Measurements from ENCODE around the gene TEX38.
"Not testable (repeated sequence)": the region's sequence is repeated elsewhere in the genome, so short reads cannot be mapped to it uniquely, and the experiment has no call there.

Gene TEX38
- total RNA-seq: 0 reads per million in 2 experiments

DNA sequence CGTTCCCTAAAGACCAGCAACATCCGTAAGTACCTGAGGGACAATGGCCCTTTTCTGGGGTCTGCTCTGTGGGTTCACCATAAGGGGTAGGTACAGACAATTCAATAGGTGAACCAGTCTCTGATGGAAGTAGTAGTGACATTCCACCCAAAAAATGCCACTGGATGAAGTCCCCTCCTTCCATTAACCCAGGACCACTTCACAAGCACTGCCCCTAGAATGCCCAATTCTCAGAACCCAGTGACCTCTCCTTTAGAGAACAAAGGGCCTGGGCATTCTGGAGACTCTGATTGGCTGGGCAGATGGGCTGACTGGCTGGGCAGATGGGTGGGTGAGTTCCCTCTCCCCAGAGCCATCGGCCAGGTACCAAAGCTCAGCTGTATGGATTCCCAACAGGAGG, at the start of gene TEX38:
Gene TEX38, plus strand, starts transcription at position 301 of the 400 bp plus-strand sequence. Its CDS starts 81 bp downstream, at position 382.
- no peak for DNase-seq (ENCODE audit: low read depth)

DNA sequence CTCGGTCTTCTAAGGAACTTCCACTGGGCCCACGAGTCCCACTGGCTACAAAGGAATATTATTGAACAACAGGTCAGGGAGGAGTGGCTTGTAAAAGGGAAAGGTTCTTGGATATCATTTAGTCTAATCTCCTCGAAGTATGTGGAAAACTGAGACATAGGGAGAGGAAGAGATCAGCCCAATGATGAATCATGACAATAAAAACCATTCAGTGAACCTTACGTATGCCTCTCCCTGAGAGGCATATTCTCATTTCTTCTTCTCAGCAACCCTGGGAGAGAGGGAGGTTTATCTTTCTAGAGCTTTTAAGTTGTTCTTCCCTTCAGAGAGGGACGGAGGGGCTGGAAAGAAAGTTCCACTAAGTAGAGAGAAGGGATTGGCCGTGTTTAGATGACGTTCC, 49.7 kb upstream of the TEX38 start:
- DNase-seq (ENCODE audit: low read depth): no peak

DNA sequence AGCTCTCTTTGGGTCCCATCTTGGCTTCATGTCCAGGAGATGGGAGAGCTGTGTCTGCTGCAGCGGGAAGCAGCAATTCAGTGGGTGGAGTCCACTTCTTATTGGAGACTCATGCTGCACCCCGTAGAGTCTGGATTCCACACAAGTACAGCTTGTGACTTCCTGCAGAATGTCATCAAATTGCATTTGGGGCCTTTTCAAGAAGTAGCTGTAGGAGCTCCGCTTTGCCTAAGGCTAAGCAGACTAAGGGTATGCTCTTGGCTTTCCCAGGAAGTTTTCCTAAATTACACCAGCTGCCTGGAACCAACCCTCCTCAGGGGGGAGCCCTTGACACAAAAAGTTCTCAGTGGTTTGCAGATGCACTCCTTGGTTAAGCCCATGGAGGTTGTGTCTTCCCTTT, 49.3 kb upstream of the TEX38 start:
- no peak for DNase-seq (ENCODE audit: low read depth)

- DNase-seq (ENCODE audit: low read depth): no peak
These were observed 47.7 kb upstream of the TEX38 start for GRCh38 chr1:46623743-46624644.

GRCh38 chr1:46630719-46631118, 40.9 kb upstream of the TEX38 start:
- no peak for DNase-seq (ENCODE audit: low read depth)

- no peak for DNase-seq (ENCODE audit: low read depth)
These were observed 36.4 kb upstream of the TEX38 start for GRCh38 chr1:46635205-46635604.

GRCh38 chr1:46637444-46638083, 34.1 kb upstream of the TEX38 start:
- no peak for DNase-seq (ENCODE audit: low read depth)

- no peak for DNase-seq (ENCODE audit: low read depth)
These were observed 32.7 kb upstream of the TEX38 start for GRCh38 chr1:46638921-46639320.

DNA sequence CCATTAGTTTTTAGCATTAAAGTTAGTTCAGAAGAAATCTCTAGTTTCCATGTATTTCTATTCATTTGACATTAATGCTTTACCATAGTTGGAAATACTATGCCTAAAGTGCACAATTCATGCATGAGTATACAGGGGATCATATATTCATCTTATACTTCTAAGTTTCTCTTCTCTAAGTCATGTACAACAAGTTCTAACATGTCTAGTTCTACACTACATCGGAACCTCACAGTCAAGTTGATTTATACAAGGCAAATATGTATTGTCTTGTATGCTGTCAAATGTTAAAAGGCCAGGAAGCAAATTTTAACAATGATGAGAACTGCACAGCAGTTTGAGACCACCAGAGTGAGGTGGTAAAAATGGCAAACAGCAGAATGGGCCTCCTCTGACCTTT, 32.1 kb upstream of the TEX38 start:
- no peak for DNase-seq (ENCODE audit: low read depth)

DNA sequence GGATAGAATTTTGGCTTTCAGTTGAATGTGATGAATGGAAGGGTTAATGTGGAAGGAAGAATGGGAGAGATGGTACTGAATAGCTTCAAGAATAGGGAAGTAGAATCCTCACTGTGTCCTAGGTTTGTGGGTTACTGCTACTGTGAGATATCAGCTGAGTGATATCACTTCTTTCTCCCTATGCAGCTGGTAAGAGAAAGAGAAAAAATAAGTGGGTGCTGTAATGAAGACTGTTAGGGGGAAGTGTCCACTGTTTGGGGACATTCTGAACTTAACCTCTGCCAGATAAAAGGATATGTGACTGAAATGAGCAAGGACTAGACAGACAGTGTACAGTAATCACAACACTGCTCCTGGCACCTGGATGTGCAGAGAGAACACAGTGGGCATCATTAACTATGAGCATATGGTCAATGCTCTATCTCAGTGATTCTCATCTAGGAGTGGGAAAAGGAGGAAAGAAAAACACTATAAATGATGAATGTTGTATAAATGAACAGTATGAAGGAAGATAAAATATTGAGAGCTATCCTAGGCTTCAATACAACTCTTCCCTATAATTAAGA, 29.5 kb upstream of the TEX38 start:
- no peak for DNase-seq (ENCODE audit: low read depth)

DNA sequence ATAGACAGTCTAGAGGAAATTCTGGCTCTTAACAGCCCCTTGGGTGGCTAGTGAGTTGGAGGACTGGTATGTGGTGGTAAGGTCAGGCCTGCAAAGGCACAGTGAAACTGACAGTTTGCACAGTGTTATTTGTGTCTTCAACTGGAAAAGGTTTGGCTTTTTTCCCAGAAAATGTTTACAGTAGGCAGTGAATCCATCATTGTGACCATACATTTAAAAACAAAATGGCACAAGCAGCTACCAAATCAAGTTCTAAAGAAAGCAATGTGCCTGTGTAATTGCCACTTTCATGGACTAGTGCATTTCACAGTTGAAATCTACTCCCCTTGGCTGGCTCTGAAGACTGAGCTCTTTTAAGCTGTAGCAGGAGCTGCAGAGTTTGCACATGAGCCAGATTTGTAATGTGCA, 28.3 kb upstream of the TEX38 start:
- DNase-seq (ENCODE audit: low read depth): no peak

GRCh38 chr1:46645815-46646214, 25.8 kb upstream of the TEX38 start:
- no peak for DNase-seq (ENCODE audit: low read depth)

DNA sequence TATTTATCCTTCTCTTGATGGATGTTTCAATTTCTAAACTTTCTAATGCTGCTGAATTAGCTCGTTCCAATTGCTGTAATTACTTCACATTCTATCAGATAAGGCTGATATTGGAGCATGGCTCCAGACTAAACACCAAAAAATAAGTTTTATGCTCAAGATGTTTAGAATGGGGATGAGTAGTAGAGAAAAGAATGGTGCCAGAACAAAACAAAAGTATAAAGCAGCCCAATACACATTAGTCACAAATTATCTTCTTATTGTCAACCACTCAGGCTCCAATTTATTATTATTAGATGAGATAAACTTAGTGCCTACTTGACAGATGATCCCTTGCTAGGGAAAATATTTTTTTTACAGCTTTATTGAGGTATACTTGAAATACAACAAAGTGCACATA, 25.3 kb upstream of the TEX38 start:
- DNase-seq (ENCODE audit: low read depth): no peak

GRCh38 chr1:46646844-46647243, 24.8 kb upstream of the TEX38 start:
- DNase-seq (ENCODE audit: low read depth): no peak

DNA sequence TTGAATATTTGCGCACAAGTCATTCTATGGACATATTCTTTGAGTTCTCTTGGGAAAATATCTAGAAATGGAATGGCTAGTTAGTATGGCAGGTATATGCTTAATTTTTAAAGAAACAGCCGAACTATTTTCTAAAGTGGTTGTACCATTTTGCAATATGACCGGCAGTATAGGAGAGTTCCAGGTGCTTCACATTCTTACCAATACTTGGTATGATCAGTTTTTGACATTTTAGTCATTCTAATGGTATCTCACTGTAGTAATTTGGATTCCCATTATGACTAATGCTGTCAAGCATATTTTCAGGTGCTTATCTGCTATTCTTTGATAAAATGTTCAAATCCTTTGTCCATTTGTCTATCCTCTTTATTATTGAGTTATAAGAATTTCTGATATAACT, 24.0 kb upstream of the TEX38 start:
- no peak for DNase-seq (ENCODE audit: low read depth)

DNA sequence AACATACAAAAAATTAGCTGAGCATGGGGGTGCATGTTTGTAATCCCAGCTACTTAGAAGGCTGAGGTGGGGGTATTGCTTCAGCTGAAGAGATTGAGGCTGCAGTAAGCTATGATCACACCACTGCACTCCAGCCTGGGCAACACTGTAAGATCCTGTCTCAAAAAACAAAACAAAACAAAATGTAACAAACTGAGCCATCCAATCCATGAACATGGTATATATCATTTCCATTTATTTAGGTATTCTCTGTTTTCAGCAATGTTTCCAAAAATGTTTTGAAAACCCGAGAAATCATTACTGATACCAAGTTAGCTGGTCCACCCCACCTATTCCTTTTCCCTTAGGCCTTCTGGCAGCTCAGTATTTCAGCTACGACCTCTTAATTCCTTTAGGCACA, 21.9 kb upstream of the TEX38 start:
- no peak for DNase-seq (ENCODE audit: low read depth)

DNA sequence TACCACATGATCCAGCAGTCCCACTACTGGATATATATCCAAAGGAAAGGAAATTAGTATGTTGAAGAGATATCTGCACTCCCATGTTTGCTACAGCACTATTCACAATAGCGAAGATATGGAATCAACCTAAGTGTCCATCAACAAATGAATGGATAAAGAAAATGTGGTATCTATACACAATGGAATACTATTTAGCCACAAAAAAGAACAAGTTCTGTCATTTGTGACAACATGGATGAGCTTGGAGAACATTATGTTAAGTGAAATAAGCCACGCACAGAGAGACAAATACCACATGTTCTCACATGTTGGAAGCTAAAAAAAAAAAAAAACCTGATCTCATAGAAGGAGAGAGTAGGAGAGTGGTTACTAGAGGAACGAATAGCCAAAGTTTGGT, 21.2 kb upstream of the TEX38 start:
- no peak for DNase-seq (ENCODE audit: low read depth)

DNA sequence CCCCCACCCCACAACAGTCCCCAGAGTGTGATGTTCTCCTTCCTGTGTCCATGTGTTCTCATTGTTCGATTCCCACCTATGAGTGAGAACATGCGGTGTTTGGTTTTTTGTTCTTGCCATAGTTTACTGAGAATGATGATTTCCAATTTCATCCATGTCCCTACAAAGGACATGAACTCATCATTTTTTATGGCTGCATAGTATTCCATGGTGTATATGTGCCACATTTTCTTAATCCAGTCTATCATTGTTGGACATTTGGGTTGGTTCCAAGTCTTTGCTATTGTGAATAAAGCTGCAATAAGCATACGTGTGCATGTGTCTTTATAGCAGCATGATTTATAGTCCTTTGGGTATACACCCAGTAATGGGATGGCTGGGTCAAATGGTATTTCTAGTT, 20.5 kb upstream of the TEX38 start:
- not testable (repeated sequence) for DNase-seq (ENCODE audit: low read depth)

DNA sequence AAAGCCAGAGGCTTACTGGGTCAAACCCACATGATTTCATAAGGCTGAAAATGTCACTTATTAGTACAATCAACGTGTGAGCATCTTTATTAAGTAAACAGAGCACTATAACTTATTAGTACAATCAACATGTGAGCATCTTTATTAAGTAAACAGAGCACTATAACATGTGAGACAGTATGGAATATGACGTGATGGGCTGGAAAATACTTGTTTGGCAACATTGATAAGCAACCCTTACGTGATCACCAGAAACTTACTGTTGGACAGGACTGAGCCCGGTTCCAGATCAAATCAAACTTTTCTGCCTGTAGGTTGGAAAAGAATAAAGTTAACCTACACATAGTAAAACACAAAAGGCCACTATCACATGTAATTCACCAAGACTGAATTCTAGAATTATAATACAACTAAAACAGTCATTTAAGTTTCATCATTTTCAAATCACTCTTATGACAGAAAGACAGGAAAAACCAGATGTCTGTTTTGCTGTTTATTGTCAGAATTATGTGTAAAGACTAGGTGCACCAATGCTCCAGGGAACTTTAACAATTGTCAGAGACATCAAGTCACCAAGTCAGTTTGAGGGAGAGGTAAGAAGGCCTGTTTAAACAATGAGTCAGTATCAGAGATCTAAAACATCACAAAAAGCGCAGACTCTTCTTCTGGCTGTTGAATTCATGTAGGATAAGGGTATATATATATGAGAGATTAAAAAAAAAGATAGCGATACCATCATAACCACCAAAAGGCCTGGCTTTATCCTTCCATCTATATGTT, 19.1 kb upstream of the TEX38 start:
- DNase-seq (ENCODE audit: low read depth): no peak

- DNase-seq (ENCODE audit: low read depth): no peak
These were observed 18.2 kb upstream of the TEX38 start for GRCh38 chr1:46653405-46653958.

DNA sequence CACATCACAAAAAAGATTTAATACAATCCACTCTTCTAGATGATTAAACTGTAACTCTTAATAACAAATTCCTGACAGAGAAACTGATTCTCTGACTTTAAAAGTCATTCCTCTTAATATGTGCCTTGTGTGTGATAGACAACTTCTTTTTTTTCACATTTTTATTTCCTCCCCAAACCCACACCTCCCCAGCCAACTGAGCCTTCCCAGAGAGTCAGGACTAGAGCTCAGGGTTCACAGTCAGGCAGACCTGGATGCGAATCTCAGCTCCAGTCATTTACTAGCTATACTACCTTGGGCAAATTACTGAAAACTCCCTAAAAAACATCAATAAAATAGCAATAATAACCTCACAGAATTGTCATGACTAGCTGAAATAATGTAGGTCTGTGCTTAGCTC, 17.6 kb upstream of the TEX38 start:
- DNase-seq (ENCODE audit: low read depth): no peak

- DNase-seq (ENCODE audit: low read depth): not testable (repeated sequence)
These were observed 17.0 kb upstream of the TEX38 start for GRCh38 chr1:46654698-46655097.
